Measurements from ENCODE around the gene ORAI1.

DNA sequence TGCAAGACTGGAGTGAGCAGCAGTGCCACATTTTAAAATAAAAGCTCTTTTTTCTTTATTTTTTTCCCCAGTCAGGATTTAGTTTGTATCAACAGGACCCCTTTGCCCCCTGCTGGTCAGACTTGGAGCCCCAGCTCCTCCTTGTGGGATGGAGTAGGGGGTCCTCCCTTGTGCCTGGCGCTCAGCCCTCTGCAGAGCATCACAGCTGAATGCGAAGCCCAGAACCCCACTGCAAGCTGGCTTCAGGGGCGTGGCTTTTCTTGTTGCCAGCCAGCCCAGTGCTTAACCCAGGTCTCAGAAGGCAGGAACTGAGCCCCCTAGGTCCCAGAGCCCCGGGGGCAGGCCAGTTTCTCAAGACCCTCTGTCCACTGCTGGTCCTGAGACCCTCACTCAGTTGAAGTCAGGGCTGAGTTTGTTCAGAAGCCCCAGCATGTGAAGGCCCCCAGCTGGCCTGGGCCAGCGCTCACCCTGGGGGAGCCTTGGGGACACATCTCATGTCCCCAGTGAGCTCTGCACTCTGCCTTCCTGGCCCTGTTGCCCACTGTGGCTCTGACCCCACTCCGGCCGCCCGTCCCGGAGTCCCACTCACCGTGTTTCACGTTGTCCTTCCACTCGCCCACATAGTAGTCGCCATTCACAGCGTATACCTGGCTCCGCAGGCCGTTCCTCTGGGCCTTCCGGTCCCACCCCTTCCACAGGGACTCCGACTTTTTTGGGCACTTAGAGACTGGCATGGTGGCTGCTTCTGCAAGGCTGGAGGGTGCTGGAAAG, 42.6 kb downstream of the ORAI1 start:
- TF ChIP-seq, protein P1, sequence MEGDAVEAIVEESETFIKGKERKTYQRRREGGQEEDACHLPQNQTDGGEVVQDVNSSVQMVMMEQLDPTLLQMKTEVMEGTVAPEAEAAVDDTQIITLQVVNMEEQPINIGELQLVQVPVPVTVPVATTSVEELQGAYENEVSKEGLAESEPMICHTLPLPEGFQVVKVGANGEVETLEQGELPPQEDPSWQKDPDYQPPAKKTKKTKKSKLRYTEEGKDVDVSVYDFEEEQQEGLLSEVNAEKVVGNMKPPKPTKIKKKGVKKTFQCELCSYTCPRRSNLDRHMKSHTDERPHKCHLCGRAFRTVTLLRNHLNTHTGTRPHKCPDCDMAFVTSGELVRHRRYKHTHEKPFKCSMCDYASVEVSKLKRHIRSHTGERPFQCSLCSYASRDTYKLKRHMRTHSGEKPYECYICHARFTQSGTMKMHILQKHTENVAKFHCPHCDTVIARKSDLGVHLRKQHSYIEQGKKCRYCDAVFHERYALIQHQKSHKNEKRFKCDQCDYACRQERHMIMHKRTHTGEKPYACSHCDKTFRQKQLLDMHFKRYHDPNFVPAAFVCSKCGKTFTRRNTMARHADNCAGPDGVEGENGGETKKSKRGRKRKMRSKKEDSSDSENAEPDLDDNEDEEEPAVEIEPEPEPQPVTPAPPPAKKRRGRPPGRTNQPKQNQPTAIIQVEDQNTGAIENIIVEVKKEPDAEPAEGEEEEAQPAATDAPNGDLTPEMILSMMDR (IDR thresholded peaks at IDR 0.05), result peak; percentile 79
- TF ChIP-seq NRF1 (IDR thresholded peaks at IDR 0.05; ENCODE audit: low read depth, low read length), result no peak
- no peak for TF ChIP-seq POLR2AphosphoS5 (IDR thresholded peaks at IDR 0.05; ENCODE audit: low read depth, low read length)
